COLO668 (cell line): Measurements from ENCODE around the gene GAP43.

ENCODE experiments used
- DNase-seq: peaks from one replicate; lab custom pipeline; 2025; ENCODE audit not compliant: unreplicated experiment; lab: John Stamatoyannopoulos, UW

The GAP43 gene

GRCh38 chr3:115660646-115661337 lies 37.5 kb downstream of the GAP43 start:
- DNase-seq, result no peak

DNA sequence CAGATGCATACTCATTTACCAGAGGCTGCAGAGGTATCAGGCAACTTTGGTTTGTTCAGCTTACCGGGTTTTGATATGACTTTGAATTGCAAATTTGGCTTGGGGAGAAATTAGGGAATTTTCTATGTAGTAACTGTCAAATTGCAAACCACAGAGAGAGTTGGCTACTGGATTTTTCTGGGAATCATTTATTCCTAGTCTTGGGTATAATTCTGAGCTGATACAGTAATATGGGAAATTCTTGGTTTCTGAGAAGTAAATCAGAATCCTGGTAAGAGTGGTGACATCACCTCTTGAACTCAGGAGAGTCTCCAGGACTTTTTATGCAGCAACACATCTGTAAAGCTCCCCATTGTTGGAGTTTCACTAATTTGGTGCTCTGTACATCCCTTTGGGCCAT lies 39.0 kb downstream of the GAP43 start:
- no peak for DNase-seq

DNA sequence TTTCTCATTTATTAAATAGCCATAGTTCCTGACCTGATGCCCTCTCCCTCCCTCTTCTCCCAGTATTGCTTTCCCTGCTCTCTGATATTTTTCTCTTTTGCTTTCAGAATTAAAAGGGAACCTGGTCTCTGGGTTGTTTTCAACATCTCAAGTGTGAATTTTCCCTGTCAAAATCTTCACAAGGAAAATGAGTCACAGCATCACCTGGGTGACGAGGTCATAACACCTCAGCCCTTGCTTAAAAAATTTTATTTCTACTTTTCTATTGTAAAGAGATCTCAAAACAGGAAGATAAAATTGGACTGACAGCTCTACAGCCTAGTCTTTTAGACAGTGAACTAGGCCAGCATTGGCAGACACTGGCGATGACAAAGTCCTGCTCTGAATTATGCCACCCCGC lies 40.1 kb downstream of the GAP43 start:
- DNase-seq, result no peak

DNA sequence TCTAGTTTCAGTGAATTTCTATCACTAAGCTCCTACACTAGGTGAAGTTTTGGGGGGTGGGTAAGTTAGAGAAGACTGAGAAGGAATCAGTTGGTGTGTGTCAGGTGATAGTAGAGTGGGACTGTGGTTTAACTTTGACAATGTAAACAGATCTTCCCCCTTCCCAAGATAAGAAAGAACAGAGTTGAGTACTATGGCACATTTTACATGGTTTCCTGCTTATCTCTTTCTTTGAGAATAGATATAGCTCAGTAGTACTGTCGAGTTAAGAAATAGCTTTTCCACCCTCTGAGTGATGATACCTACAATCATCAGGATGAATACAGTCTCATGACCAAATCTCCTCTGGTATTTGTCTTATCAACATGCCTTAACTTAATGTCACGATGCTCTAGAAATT lies 42.8 kb downstream of the GAP43 start:
- DNase-seq, result no peak

DNA sequence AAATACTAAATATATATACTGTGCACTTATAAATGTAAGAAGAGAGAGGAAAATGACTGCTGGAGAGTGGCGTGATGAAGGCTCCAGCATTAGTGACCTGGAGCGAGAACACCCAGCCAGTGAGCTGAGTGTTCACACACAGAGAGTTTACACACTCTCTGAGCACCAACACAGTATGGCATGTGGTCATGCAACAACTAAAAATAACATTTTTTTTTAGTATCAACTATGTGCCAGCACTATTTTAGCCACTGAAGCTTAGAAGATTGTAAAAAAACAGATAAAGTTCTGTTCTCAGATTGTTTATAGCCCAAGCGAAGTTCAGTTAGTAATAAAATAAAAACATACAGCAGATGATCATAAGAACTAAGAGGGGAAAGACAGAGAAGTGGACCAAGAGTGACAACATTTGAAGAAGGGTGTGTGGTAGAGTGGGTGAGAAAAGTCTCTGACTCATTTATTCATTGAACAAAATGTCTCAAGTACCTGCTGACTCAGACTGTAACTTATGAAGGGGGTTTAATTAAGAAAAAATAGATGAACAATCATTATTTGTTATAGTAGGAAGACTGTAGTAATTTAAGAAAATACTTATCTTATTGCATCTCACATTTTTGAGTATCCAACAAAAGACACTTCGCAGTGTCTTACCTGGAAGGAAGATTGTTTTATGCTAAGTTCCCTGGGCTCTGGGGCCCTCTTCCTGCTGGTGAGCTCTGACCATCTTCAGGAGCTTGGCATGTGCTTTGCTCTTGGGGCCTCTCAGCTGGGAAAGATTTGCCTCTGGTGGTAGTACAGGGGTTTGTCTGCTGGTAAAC lies 43.8 kb downstream of the GAP43 start:
- DNase-seq, result no peak

GRCh38 chr3:115667738-115668065 lies 44.4 kb downstream of the GAP43 start:
- DNase-seq, result no peak

- DNase-seq, result no peak
Measured at GRCh38 chr3:115670911-115671310, 47.6 kb downstream of the GAP43 start.

DNA sequence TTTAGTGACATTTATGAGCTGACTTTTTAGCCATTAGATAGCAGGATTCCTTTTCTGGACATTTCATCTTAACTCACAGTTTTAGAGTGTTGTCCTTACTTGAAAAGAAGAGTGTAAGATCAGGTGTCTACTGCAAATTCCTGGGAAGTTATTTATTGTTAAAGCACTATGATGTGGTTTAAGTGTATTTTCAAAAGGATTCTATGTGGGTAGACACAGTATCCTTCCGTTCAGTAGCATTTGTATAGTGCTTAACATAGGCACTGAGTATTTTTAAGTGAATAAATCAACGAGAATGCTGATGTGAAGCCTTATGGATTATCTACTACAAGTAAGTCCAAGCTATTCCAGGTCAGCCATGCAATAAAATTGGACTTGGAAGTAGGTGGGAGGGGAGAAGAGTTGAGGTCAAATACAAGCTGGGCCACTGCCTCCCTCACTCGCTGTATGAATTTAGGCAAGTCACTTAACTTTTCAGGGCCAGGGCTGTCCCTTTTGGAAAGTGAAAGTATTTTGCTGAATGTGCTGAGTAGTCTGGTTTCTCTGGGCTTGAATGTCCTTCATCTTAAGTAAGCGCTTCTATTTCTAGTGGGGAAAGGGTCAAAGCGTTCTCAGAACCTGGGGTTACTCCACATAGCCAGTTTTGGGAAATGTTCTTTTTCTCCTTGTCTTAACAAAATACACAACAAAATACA lies 48.6 kb downstream of the GAP43 start:
- DNase-seq, result no peak

DNA sequence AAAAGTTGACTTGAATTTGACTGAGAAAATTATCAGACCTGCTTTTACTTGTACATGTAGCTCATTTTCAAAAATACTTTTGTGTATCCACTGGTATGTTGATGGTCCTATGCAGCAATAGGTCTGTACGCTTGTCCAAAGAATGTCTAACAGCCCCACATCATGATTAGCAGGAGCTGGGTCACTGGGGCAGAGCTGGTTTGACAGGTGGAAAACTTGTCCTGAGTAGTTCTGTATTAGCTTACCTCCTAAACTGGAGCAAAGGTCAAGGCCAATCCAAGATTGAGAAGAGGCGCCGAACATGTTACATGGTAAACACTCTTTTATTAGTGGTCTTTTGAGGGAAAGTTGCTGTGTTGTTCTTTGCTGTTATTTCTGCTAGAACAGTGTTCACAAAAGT lies 50.6 kb downstream of the GAP43 start:
- DNase-seq, result no peak

DNA sequence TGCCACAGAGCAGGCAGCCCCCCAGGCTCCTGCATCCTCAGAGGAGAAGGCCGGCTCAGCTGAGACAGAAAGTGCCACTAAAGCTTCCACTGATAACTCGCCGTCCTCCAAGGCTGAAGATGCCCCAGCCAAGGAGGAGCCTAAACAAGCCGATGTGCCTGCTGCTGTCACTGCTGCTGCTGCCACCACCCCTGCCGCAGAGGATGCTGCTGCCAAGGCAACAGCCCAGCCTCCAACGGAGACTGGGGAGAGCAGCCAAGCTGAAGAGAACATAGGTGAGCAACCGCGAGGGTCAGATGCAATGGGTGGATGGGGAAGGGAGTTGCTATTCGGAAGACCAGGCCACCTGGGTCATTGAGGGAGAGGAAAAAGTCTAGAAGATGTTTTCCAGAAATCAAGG lies 53.0 kb downstream of the GAP43 start:
- DNase-seq, result no peak

GRCh38 chr3:115680803-115681345 lies 57.6 kb downstream of the GAP43 start:
- DNase-seq, result no peak

GRCh38 chr3:115681736-115682135 lies 58.4 kb downstream of the GAP43 start:
- no peak for DNase-seq

DNA sequence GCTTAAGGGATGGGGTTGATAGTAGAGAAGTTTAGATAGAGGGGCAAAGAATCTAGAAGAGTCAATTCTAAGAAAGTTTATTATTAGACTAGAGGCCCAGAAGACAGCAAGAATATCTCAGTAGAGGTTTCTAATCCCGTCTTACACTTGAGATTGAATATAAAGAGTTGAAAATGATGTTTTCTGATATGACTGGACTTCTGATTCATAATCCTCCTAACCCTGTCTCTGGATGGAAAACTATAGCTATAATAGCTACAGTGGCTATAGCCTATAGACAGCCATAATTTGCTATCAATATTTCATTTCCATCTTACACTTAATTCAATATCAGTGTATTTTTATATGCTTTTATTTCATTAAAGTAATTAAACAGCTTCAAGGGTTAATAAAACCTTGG lies 60.0 kb downstream of the GAP43 start:
- no peak for DNase-seq

DNA sequence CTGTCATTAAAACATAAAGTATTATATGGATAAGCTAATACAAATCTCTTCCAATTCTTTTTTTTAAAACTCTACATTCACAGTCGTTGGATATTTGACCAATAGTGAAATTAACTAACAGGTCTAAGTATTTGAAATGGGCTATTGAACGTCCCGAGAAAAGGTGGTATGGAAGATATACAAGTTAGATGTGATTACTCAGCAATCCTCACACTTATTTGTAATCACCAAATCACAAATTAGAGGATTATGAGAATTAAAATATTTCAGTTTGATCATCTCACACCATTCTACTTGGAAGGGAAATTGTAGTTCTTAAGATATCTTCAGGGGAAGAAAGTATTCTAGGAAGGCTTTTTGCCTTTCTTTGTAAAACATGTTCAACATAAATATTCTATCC lies 60.5 kb downstream of the GAP43 start:
- no peak for DNase-seq

- DNase-seq, result no peak
Measured at GRCh38 chr3:115685097-115685496, 61.8 kb downstream of the GAP43 start.

GRCh38 chr3:115687721-115688120 lies 64.4 kb downstream of the GAP43 start:
- DNase-seq, result no peak

DNA sequence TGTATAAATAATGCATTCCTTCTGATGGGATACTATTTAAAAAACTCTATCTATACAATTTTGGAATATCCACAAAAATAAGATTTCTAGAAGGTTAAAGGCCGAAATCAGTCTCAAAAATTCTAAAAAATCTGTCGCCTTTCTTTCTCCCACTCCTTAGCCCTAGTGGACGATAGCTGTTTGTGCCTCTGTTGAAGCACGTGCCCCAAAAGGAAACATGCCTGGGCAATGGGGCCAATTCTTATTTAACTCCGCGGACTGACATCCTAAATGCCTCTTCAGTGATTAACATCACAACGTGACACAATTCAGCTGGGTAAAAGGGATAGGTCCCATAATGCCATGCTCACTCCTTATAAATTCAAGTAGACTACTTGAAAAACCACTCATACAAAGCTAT lies 65.1 kb downstream of the GAP43 start:
- DNase-seq, result no peak

DNA sequence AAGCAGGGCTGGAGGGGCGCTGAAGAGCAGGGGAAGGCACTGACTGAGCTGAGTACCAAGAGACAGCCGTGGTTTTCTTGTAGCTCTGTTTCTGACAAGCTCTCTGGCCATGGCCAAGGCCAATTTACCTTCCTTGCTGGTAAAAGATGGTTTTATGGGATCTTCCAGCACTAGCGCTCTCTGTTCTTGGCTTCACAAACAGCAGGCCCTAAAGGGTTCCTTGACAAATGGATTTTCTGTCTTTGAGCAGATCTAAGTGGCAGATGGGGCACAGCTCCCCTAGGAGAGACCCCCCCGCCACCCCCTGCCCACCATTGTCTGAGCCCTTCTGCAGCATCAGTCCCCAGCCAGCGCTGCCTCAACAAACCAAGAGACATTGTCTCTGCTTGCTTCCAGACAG lies 66.6 kb downstream of the GAP43 start:
- no peak for DNase-seq

DNA sequence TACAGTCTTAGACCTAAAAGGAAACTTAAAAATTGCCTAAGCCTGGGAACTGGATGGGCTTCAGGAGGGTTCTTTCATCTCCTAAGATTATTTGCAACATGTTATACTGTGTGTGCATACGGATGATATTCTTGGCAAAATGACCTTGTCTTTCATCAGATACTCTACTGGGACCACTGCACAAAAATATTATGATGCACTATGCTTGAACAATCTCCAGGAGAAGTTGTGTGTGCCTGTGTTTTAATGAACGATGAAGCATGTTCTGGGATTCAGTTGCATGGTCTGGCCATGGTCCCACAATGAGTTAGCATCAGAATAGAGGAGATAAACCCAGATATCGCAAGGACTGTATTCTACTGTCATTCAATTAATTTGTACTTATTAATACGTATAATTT lies 68.7 kb downstream of the GAP43 start:
- no peak for DNase-seq

DNA sequence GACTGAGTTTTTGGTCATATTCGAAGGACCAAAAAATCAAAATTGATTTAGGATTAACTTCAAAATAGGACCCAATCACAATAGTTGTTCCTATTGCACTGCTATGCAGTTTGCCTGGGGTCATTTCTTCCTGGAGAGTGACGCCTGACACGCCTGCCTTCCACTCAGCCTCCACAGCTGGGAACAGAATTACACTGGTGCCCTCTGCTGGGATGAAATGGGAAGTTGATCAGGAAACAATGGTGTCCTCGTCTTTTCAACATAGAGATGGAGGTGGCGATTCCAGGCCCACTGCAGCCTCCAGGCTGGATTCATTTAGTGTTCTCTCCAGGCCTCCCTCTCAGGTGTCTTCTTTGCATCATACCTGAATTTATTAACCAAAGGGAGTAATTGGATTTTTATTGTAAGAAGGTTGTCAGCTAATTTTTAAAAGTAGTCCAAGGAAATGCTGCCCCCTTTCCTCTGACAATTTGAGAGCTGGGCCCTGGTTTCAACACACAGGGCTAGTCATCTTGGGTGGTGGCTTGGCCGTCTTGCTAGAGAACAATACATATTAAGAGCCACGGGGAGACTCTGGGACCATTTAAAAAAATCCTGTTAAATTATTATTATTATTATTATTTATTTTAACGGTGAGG lies 69.7 kb downstream of the GAP43 start:
- DNase-seq, result peak; percentile 54

GRCh38 chr3:115693868-115694267 lies 70.6 kb downstream of the GAP43 start:
- DNase-seq, result no peak
